HG03521 (cell line): ENCODE data around the gene CPLX3.

ENCODE experiments used
- ATAC-seq: cut with Tn5 transposase; IDR thresholded peaks from one replicate; pipeline ENCODE4 v1.9.1; 2021; ENCODE audit warnings: mild to moderate bottlenecking, moderate library complexity; ENCODE audit not compliant: unreplicated experiment

CPLX3 gene

GRCh38 chr15:74843891-74844299, 17.5 kb downstream of the CPLX3 start:
- ATAC-seq = no peak

- no peak for ATAC-seq
Observed at GRCh38 chr15:74844319-74845207, 18.1 kb downstream of the CPLX3 start.

GRCh38 chr15:74845208-74845568, 18.8 kb downstream of the CPLX3 start:
- no peak for ATAC-seq

DNA sequence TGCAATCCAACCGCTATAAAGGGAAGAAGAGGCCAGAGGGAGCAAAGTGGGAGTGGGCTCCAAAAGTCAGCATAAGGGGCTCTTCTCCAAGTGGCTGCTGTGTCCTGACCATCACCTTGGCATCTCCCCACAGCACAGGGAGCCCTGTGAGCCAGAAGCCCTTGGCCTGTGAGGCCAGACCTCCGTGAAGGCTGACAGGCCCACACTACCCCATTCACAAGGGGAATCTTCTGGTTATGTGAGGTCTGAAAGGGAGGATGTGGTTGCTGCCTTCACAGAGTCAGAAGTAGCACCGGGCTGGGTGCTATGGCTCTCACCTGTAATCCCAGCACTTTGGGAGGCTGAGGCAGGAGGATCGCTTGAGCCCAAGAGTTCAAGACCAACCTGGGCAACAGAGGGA, 19.2 kb downstream of the CPLX3 start:
- ATAC-seq = no peak

DNA sequence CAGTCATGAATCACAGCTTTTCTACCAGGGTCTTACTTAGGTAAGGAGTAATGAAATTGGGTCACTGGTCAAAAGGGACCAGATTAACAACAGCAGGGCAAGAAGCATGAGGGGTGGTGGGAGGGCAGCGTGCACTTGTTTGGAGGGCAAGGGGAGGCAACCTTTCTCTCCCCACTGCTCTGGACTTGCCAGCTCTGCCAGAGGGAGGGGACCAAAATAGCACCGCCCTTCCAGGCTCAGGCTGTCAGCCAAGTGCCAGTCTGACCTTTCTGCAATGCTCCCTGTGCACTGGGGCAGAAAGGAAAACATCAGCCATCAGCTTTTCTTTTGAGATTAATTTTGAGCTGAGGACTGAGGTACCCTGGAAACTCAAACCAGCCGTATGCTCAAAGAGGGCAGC, 21.0 kb downstream of the CPLX3 start:
- ATAC-seq = no peak

DNA sequence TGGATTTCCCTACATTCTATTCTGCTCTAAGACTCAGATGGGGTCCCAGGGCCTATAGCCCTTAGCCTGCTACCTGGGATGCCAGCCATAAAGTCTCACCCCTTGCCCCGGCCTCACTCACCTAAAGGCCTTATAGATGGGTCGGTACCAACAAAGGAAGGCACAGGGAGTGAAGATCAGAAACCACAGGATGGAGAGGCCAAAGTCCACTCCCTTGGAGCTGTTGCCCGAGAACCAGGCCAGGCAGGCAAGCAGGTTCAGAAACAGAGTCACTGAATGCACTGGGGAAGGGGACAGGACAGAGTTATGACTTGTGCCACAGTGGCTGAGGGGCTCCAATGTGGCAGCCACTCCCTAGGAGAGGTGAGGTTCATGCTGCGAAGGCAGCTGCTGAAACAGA, 24.0 kb downstream of the CPLX3 start:
- no peak for ATAC-seq

DNA sequence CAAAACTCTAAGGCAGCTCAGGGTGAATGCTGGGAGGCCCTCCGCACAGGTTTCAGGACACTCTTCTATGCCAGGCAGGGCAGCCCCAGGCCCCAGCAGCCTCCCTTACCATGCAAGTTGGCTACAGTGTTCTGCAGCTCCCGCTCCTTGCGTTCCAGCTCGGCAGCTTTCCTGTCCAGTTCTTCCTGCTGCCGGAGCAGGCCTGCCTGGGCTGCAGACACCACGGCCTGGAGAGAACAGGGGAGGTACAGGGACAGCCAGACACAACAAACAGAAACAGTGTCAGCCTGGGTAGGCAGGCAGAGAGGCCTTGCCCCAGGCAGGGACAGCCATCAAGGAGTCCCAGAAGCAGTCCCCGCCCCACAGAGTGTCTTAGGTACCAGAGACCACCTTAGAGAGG, 25.5 kb downstream of the CPLX3 start:
- no peak for ATAC-seq

DNA sequence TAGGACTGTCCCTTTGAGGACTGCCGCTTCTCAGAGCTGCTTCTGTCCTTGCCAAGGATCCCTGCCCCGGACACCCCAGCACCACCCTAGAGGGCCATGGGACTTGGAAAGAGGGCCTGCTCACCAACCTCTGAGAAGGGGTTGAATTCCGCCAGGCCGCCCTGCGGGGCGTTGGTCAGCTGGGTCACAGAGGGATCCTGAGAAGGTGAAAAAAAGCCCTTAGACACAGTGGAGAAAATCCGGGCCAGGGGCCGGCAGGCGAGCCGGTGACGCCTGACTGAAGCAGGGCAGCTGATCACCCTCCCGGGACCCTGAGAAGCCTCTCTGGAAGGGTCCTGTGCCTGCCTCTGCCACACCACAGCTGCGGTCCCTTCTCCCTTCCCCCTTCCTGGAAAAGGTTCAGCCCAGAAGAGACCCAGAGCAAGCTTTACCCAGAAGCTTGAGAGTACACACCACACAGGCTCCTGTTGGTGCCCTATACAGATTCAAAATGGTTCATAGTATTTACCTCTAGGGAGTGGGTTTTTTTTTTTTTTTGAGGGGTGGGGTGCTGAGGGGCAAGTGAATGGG, 28.1 kb downstream of the CPLX3 start:
- ATAC-seq = no peak

DNA sequence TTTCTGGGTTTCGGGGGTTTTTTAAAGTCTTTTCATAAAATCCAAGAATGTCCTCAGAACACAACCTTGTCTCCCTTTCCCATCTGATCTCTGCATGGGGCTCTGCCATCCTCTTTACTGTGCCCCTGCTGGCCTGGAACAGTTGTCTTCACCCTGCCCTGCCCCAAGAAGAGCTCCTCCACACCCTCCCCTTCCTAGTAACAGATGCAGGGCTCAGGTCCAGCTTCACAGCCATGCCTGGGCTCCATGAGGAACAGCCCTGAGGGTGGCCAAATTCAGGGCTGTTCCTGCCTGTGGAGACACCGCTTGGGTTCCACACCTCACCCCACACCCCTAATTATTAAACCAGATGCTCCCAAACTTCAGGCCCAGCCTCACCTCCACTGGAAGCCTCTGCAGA, 29.4 kb downstream of the CPLX3 start:
- ATAC-seq = no peak

DNA sequence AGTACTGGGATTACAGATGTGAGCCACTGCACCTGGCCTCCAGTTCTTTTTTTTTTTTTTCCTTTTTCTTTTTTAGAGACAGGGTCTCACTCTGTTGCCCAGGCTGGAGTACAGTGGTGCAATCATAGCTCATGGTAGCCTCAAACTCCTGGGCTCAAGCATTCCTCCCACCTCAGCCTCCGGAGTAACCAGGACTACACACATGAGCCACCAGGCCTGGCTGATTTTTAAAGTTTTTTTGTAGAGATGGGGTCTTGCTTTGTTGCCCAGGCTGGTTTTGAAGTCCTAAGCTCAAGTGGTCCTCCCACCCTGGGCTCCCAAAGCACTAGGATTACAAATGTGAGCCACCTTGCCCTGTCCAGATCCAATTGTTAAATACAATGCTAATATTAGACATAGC, 30.1 kb downstream of the CPLX3 start:
- no peak for ATAC-seq

GRCh38 chr15:74857082-74857655, 30.7 kb downstream of the CPLX3 start:
- ATAC-seq = peak; percentile 63

DNA sequence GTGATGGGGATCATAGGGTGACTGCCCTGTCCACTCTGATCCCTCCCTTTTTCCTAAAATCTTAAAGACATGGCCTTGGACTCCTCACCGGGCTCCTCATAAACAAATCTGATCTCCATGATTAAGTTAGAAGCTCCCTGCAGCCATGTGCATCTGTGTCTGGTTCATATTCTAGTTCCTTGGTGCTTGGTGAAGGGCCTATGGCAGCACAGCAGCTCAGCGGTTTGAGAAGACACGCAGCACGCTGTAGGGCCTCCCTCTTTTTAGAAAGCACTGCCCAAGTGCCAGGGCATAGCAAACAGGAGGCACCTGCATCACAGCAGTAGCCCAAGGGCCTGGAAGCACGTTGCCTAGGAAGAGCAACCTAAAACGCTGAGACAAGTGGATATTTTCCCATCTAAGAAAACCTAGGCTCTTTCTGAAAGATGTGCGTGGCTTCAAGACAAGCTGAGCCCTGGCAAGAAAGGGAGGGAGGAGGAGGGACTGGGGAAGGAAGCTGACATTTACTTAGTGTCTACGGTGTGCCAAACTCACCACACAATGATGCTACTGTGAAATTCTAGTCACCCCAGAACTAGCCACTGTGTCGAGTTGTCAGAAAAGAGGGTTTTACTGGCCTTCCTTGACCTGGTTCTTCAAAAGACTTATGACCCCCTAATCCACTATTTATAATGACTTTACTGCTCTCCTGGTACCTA, 31.4 kb downstream of the CPLX3 start:
- ATAC-seq = no peak

DNA sequence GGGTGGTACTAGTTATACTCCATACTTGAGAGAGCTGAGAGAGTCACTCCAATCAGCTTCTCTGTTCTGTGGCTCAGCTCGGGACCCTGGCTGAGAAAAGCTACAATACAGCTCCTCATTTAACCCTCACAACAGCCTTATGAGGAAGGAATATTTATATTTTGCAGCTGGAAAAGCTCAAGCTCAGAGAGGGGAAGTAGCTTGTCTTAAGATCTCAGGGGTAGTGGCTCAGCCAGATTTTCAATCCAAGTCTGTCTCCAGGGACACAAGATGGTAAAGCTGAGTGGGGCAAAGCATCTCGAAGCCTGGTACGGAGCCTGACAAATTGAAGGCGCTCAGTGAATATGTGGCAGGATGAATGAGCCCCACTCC, 31.9 kb downstream of the CPLX3 start:
- no peak for ATAC-seq

DNA sequence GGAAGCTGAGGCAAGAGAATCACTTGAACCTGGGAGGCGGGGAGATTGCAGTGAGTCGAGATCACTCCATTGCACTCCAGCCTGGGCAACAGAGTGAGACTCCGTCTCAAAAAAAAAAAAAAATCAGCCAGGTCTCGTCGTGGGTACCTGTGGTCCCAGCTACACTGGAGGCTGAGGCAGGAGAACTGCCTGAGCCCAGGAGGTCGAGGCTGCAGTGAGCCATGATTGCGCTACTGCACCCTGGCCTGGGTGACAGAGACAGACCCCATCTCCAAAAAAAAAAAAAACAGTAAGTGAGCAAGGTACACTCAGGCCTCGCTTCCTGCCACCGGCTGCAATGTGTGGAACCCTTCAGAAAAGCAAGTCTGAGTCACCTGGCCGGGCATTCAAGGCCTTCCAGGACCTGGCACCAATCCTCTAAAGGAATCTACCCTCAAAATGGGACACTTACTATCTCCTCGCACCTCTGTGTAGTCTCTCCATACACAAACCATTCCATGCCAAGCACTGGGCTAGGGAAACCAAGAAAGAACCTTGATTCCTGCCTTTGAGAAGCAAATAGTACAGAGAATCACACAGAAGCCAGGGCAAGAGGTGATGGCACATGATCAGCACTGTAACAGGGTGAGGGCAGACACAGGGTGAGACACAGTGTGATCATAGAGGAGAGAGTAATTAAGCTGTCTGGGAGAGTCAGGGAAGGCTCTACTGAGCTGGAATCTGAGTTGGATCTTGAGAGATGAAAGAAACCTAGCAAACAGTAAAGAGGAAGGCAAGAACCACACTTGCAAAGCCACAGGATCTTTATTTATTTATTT, 37.0 kb downstream of the CPLX3 start:
- ATAC-seq = no peak

GRCh38 chr15:74864296-74864695, 37.9 kb downstream of the CPLX3 start:
- no peak for ATAC-seq

GRCh38 chr15:74865316-74865715, 38.9 kb downstream of the CPLX3 start:
- no peak for ATAC-seq

DNA sequence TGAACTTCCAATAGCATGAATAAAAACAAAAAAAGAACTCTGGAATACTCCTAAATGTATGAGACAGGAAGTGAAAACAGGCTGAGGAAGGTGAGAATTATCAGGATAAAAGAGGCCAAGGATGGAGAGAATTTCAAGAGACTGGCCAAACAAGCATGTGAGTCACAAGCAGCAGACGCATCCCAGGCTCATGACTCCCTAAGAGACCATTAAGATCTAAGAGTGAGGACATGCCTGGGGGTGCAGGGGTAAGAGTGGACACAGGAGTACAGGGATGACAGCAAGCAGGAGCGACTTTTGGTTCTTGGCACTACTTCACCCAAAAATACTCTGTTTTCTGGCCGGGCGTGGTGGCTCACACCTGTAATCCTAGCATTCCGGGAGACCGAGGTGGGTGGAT, 39.7 kb downstream of the CPLX3 start:
- ATAC-seq = no peak

DNA sequence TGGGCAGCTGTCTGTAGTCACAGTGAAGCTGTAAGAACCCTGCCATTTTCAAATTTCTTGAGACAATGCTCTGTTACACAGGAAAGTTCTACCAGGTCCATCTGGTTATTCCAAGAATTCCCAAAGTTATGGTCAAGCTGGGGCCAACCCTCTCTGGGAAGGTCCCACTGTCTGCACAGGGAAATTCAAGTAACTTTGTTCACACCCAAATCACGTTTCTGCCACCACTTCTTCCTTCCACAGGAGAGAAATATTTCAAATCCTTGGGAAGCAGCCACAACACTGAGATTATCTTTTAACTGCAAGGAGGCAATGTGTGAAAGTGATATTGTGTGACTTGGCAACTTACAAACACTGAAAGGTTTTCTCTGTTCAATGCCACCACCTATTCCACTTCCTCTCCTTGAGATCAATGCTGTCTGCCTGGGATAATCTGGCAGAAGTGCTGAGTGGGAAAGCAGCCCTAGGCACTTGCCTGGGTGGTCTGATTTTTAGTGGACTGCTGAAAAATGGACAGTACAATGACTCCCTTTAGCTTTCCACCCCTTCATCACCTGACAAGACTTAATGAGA, 41.1 kb downstream of the CPLX3 start:
- no peak for ATAC-seq

- ATAC-seq = no peak
Observed at GRCh38 chr15:74868059-74868458, 41.6 kb downstream of the CPLX3 start.

GRCh38 chr15:74869372-74869725, 42.9 kb downstream of the CPLX3 start:
- ATAC-seq = no peak
